HEK293 (cell line): Measurements from ENCODE around the gene MED25.

Experiments
- CTCF ChIA-PET: fragments of 350-600 bp; formaldehyde crosslinking; extraction: SDS; loops from one replicate; lab custom pipeline; 2021; ENCODE audit warnings: antibody characterized with exemption; lab: Yijun Ruan, JAX
- POLR2A ChIA-PET: fragments of 300-600 bp; formaldehyde crosslinking; extraction: SDS; loops from one replicate; lab custom pipeline; 2020; ENCODE audit warnings: antibody characterized with exemption, inconsistent platforms; lab: Yijun Ruan, JAX
- H3K27ac ChIP-seq: fragments of 200-500 bp; sonication (Bioruptor generic); 2 replicates; pipeline ENCODE4 v1.5.1; 2014; ENCODE audit warnings: low read depth, low read length, control low read depth, inconsistent platforms; ENCODE audit errors: extremely low read depth
- H3K36me3 ChIP-seq, 2 experiments: fragments of 200-500 bp in 1 of 2; sonication (Bioruptor generic) in 1 of 2; 1 replicate in 1 of 2; 2 replicates in 1 of 2; pipeline ENCODE4 v1.5.1; 2014 to 2017; ENCODE audit warnings: inconsistent platforms in 2 of 2, low read length in 2 of 2; ENCODE audit not compliant: control insufficient read depth in 2 of 2, insufficient read depth in 1 of 2
- H3K4me1 ChIP-seq: fragments of 200-500 bp; sonication (Bioruptor generic); 2 replicates; pipeline ENCODE4 v1.5.1; 2014; ENCODE audit warnings: mild to moderate bottlenecking, low read length, inconsistent platforms; ENCODE audit not compliant: control insufficient read depth, insufficient read depth
- H3K4me3 ChIP-seq: 2 replicates; pipeline ENCODE4 v1.5.1; 2011; ENCODE audit warnings: low read depth, mild to moderate bottlenecking, control low read depth, low read length, moderate library complexity
- H3K9me3 ChIP-seq: fragments of 200-500 bp; sonication (Bioruptor generic); 2 replicates; pipeline ENCODE4 v1.5.1; 2014; ENCODE audit warnings: low read depth, low read length, inconsistent platforms; ENCODE audit not compliant: control insufficient read depth, insufficient read depth
- GLIS1 ChIP-seq: fragments of 450-650 bp; formaldehyde crosslinking; IDR thresholded peaks from 2 replicates; pipeline ENCODE4 v1.5.1; 2016; ENCODE audit warnings: missing biosample characterization, missing genetic modification characterization
- IKZF3 ChIP-seq: fragments of 450-650 bp; IDR thresholded peaks from 2 replicates; pipeline ENCODE4 v1.5.0; 2018; ENCODE audit warnings: missing biosample characterization, mild to moderate bottlenecking, missing genetic modification characterization, moderate library complexity
- KLF9 ChIP-seq: fragments of 450-650 bp; formaldehyde crosslinking; IDR thresholded peaks from 2 replicates; pipeline ENCODE4 v1.5.1; 2016; ENCODE audit warnings: missing biosample characterization, missing genetic modification characterization, low read depth
- MYNN ChIP-seq: fragments of 450-650 bp; formaldehyde crosslinking; IDR thresholded peaks from 2 replicates; pipeline ENCODE4 v1.5.1; 2016; ENCODE audit warnings: missing biosample characterization, missing genetic modification characterization, borderline replicate concordance
- PRDM10 ChIP-seq: fragments of 450-650 bp; formaldehyde crosslinking; IDR thresholded peaks from 2 replicates; pipeline ENCODE4 v1.5.1; 2016; ENCODE audit warnings: missing biosample characterization, missing genetic modification characterization
- TSHZ1 ChIP-seq: fragments of 450-650 bp; formaldehyde crosslinking; IDR thresholded peaks from 2 replicates; pipeline ENCODE4 v1.5.1; 2016; ENCODE audit warnings: missing biosample characterization, missing genetic modification characterization, borderline replicate concordance
- ZNF138 ChIP-seq: fragments of 450-650 bp; formaldehyde crosslinking; IDR thresholded peaks from 2 replicates; pipeline ENCODE4 v1.5.1; 2016; ENCODE audit warnings: missing biosample characterization, missing genetic modification characterization, borderline replicate concordance
- ZNF16 ChIP-seq: fragments of 450-650 bp; formaldehyde crosslinking; IDR thresholded peaks from 2 replicates; pipeline ENCODE4 v1.5.1; 2016; ENCODE audit warnings: low read depth, missing biosample characterization, missing genetic modification characterization
- ZNF169 ChIP-seq: fragments of 450-650 bp; formaldehyde crosslinking; IDR thresholded peaks from 2 replicates; pipeline ENCODE4 v1.5.1; 2016; ENCODE audit warnings: missing biosample characterization, missing genetic modification characterization
- ZNF280D ChIP-seq: fragments of 450-650 bp; formaldehyde crosslinking; IDR thresholded peaks from 2 replicates; pipeline ENCODE4 v1.5.1; 2016; ENCODE audit warnings: missing biosample characterization, missing genetic modification characterization
- ZNF362 ChIP-seq: fragments of 450-650 bp; formaldehyde crosslinking; IDR thresholded peaks from 2 replicates; pipeline ENCODE4 v1.5.1; 2016; ENCODE audit warnings: missing biosample characterization, missing genetic modification characterization
- ZNF423 ChIP-seq: fragments of 450-650 bp; formaldehyde crosslinking; IDR thresholded peaks from 2 replicates; pipeline ENCODE4 v1.5.1; 2016; ENCODE audit warnings: missing biosample characterization, missing genetic modification characterization
- ZNF48 ChIP-seq: fragments of 450-650 bp; formaldehyde crosslinking; IDR thresholded peaks from 2 replicates; pipeline ENCODE4 v1.5.1; 2016; ENCODE audit warnings: missing biosample characterization, missing genetic modification characterization
- ZNF580 ChIP-seq: fragments of 450-650 bp; formaldehyde crosslinking; IDR thresholded peaks from 2 replicates; pipeline ENCODE4 v1.5.1; 2016; ENCODE audit warnings: missing biosample characterization, missing genetic modification characterization
- ZNF629 ChIP-seq: fragments of 450-650 bp; formaldehyde crosslinking; IDR thresholded peaks from 2 replicates; pipeline ENCODE4 v1.5.1; 2017; ENCODE audit warnings: missing biosample characterization, missing genetic modification characterization
- ZNF670 ChIP-seq: fragments of 450-650 bp; formaldehyde crosslinking; IDR thresholded peaks from 2 replicates; pipeline ENCODE4 v1.5.1; 2016; ENCODE audit warnings: missing biosample characterization, missing genetic modification characterization, low read depth
- ZXDB ChIP-seq: fragments of 450-650 bp; formaldehyde crosslinking; IDR thresholded peaks from 2 replicates; pipeline ENCODE4 v1.5.1; 2016; ENCODE audit warnings: missing biosample characterization, missing genetic modification characterization

Gene MED25

GRCh38 chr19:49811328-49811727, 6.8 kb upstream of the MED25 start (continued):
- TF ChIP-seq ZNF16 (tag by site-specific recombination): no peak

GRCh38 chr19:49812452-49812996, 5.6 kb upstream of the MED25 start:
- CTCF ChIA-PET: interaction anchor here (0.5 to 1.6 kb wide), 6 partner anchors 38 to 423 kb away, joined by 3 to 7 read pairs (median 4); no protein-coding TSS in a partner anchor
- peak overlapping the region; percentile 92 for H3K4me3 ChIP-seq
- peak overlapping the region; percentile 67; the same call in 1 of the 2 replicates for H3K27ac ChIP-seq
- H3K9me3 ChIP-seq: no peaks in the 10 kb centered on the region
- H3K4me1 ChIP-seq: peaks cover 2% of the 10 kb centered on the region; the same call in 1 of the 2 replicates
- POLR2A ChIA-PET: interaction anchor here (0.5 to 2.5 kb wide), 20 partner anchors 8 to 232 kb away, joined by 3 to 23 read pairs (median 4); partner anchors contain the start of genes AKT1S1, AP2A1, NOSIP and NUP62
- TF ChIP-seq ZNF169 (tag by site-specific recombination) (no peak), ZXDB (tag by site-specific recombination) (no peak), ZNF48 (no peak), ZNF423 (no peak), IKZF3 (tag by site-specific recombination) (no peak), ZNF670 (tag by site-specific recombination) (no peak), PRDM10 (0 out of 2 replicates have a peak, but pooled peaks have one; percentile 41)
- peaks cover 0 to 22% of the 10 kb centered on the region in 2 experiments; a peak in 2 of 3 replicates for H3K36me3 ChIP-seq

GRCh38 chr19:49812997-49813861, 4.9 kb upstream of the MED25 start, which contains the start of gene FUZ:
Gene FUZ, minus strand, starts transcription at chr19:49813292. Its CDS starts 186 bp downstream, at chr19:49813106.
- ChIA-PET CTCF (interaction anchor here (0.6 to 1.6 kb wide), 6 partner anchors 12 to 141 kb away, joined by 3 to 7 read pairs (median 3); no protein-coding TSS in a partner anchor), POLR2A (interaction anchor here (0.5 to 2.5 kb wide), 24 partner anchors 8 to 233 kb away, joined by 3 to 23 read pairs (median 4); partner anchors contain the start of genes AKT1S1, AP2A1, NOSIP and NUP62)
- peak within 1 kb of the TSS; percentile 92 for H3K4me3 ChIP-seq
- peaks cover 0 to 15% of the 10 kb centered on the region in 2 experiments; a peak in 2 of 3 replicates for H3K36me3 ChIP-seq
- peaks cover 2% of the 10 kb centered on the region; the same call in 1 of the 2 replicates for H3K4me1 ChIP-seq
- peak within 1 kb of the TSS; percentile 67; the same call in 1 of the 2 replicates for H3K27ac ChIP-seq
- no peaks in the 10 kb centered on the region for H3K9me3 ChIP-seq
- TF ChIP-seq ZNF138 (tag by site-specific recombination): 0 out of 2 replicates have a peak, but pooled peaks have one; percentile 7
- TF ChIP-seq ZNF580 (tag by site-specific recombination): peak; percentile 82
- peak; percentile 98 for TF ChIP-seq ZNF362 (tag by site-specific recombination)
- no peak for TF ChIP-seq ZNF48
- TF ChIP-seq MYNN: peak; percentile 74; the same call in 1 of the 2 replicates
- TF ChIP-seq GLIS1 (tag by site-specific recombination): peak; percentile 66
- no peak for TF ChIP-seq ZNF280D (tag by site-specific recombination)
- 0 out of 2 replicates have a peak, but pooled peaks have one; percentile 29 for TF ChIP-seq ZNF629 (tag by site-specific recombination)
- TF ChIP-seq KLF9 (tag by site-specific recombination): peak; percentile 33; the same call in 1 of the 2 replicates
- TF ChIP-seq TSHZ1 (tag by site-specific recombination): no peak
